HEK293T (cell line): ENCODE measurements around the gene TMEM190.

Source experiments
- CTCF ChIA-PET: fragments of 350-600 bp; formaldehyde crosslinking; extraction: SDS; loops from one replicate; lab custom pipeline; 2021; ENCODE audit warnings: antibody characterized with exemption, inconsistent platforms; lab: Yijun Ruan, JAX
- POLR2A ChIA-PET: fragments of 350-600 bp; formaldehyde crosslinking; extraction: SDS; loops from one replicate; lab custom pipeline; 2020; ENCODE audit warnings: antibody characterized with exemption, inconsistent platforms; lab: Yijun Ruan, JAX
- DNase-seq: peaks from one replicate; pipeline ENCODE4 v3.0.0; 2012; ENCODE audit warnings: mixed read lengths; ENCODE audit errors: extremely low spot score
- ARNT ChIP-seq: fragments of 450-650 bp; IDR thresholded peaks from 2 replicates; pipeline ENCODE4 v1.6.1; 2017; ENCODE audit warnings: mild to moderate bottlenecking
- BHLHE40 ChIP-seq: fragments of 450-650 bp; IDR thresholded peaks from 2 replicates; pipeline ENCODE4 v1.6.1; 2016; ENCODE audit warnings: mild to moderate bottlenecking, moderate library complexity, borderline replicate concordance
- CTBP1 ChIP-seq: fragments of 450-650 bp; IDR thresholded peaks from 2 replicates; pipeline ENCODE4 v1.6.1; 2016; ENCODE audit warnings: borderline replicate concordance
- ELF4 ChIP-seq: fragments of 450-650 bp; IDR thresholded peaks from 2 replicates; pipeline ENCODE4 v1.6.1; 2017; ENCODE audit warnings: antibody characterized with exemption
- FOXA1 ChIP-seq: fragments of 450-650 bp; IDR thresholded peaks from 2 replicates; pipeline ENCODE4 v1.6.1; 2016; ENCODE audit warnings: mild to moderate bottlenecking
- FOXK2 ChIP-seq: fragments of 450-650 bp; IDR thresholded peaks from 2 replicates; pipeline ENCODE4 v1.6.1; 2016; ENCODE audit warnings: mild to moderate bottlenecking
- FOXM1 ChIP-seq: fragments of 450-650 bp; IDR thresholded peaks from 2 replicates; pipeline ENCODE4 v1.6.1; 2017; ENCODE audit warnings: mild to moderate bottlenecking, borderline replicate concordance
- HDGF ChIP-seq: fragments of 450-650 bp; IDR thresholded peaks from 2 replicates; pipeline ENCODE4 v1.6.1; 2017; ENCODE audit warnings: antibody characterized with exemption, borderline replicate concordance
- L3MBTL2 ChIP-seq: fragments of 450-650 bp; conservative IDR thresholded peaks from 2 replicates; pipeline ENCODE4 v1.6.1; 2016; ENCODE audit warnings: mild to moderate bottlenecking
- LEF1 ChIP-seq: fragments of 450-650 bp; IDR thresholded peaks from 2 replicates; pipeline ENCODE4 v1.6.1; 2017; ENCODE audit warnings: mild to moderate bottlenecking, borderline replicate concordance
- NFRKB ChIP-seq: fragments of 450-650 bp; IDR thresholded peaks from 2 replicates; pipeline ENCODE4 v1.6.1; 2016; ENCODE audit warnings: mild to moderate bottlenecking, moderate library complexity
- SP1 ChIP-seq: fragments of 450-650 bp; IDR thresholded peaks from 2 replicates; pipeline ENCODE4 v1.6.1; 2017
- TARDBP ChIP-seq: fragments of 450-650 bp; IDR thresholded peaks from 2 replicates; pipeline ENCODE4 v1.6.1; 2016
- ZNF384 ChIP-seq: fragments of 450-650 bp; IDR thresholded peaks from 2 replicates; pipeline ENCODE4 v1.6.1; 2016
- TF ChIP-seq, protein P1 (sequence below): fragments of 450-650 bp; IDR thresholded peaks from 2 replicates; pipeline ENCODE4 v1.6.1; 2016

Gene TMEM190

DNA sequence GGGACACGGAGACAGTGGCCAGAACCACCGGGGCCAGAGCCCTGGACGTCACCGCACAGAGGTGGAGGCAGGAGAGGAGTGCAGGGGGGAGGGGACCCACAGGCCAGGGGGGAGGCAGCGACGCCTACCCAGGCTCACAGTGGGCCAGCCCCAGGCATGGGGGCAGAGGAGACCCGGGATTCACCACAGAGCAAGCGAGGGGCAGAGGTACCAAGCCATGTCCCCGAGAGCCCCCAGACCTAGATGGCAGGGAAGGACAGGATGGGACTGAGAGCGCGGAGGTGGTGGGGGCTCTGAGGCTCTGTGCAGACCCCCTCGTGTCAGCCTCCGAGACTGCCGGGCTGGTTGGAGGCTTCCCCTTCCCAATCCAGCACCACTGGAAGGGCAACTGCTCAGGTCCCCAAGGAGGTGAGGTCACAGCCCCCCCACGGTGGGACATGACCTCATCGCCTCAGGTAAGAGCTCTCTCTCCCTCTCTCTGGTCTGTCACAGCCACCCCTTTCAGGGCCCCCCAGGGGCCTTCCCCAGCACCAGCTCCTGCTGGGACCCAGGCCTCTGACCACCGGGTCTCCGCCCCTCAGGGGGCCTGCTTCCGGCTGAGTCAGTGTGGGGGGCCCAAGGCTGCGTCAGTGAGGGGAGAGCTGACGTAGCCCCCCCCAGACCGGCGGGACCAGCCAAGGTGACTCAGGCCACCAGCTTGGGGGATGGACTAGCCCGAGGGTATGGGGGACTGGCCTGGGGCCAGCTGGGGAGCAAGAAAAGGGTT is 4.1 kb upstream of the TMEM190 start:
- ChIA-PET POLR2A (interaction anchor here (0.8 to 1.5 kb wide), 4 partner anchors 17 to 71 kb away, joined by 3 to 6 read pairs (median 4); partner anchors contain the start of genes KMT5C and UBE2S), CTCF (interaction anchor here (0.8 to 1.6 kb wide), 2 partner anchors 24 to 96 kb away, joined by 3 to 4 read pairs; no protein-coding TSS in a partner anchor)
- TF ChIP-seq ZNF384: no peak
- TF ChIP-seq FOXK2: no peak
- TF ChIP-seq, protein P1, sequence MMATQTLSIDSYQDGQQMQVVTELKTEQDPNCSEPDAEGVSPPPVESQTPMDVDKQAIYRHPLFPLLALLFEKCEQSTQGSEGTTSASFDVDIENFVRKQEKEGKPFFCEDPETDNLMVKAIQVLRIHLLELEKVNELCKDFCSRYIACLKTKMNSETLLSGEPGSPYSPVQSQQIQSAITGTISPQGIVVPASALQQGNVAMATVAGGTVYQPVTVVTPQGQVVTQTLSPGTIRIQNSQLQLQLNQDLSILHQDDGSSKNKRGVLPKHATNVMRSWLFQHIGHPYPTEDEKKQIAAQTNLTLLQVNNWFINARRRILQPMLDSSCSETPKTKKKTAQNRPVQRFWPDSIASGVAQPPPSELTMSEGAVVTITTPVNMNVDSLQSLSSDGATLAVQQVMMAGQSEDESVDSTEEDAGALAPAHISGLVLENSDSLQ: no peak
- no peak for TF ChIP-seq FOXM1
- TF ChIP-seq LEF1: no peak
- TF ChIP-seq FOXA1: no peak
- TF ChIP-seq SP1: no peak
- no peak for TF ChIP-seq ELF4
- TF ChIP-seq NFRKB: no peak
- no peak for DNase-seq

DNA sequence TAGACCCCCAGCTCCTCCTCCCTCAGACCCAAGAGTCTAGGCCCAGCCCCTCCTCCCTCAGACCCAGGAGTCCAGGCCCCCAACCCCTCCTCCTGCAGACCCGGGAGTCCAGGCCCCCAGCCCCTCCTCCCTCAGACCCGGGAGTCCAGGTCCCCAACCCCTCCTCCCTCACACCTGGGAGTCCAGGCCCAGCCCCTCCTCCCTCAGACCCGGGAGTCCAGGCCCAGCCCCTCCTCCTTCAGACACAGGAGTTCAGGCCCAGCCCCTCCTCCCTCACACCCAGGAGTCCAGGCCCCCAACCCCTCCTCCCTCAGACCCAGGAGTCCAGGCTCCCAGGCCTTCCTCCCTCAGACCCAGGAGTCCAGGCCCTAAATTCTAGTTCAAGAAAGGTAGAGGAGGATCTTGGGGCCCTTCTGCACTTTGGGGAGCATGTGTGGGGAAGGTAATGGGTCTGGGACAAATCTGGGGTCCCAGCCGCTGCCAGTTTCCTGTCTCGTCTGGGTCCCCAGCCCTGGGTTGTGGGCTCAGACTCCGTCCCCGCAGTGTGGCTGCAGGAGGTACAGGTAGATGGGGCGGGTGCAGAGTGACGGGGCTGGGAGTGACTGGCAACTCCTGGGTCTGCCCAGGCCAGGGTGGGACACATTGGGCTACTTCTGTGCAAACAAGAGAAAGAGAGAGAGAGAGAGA is 3.2 kb upstream of the TMEM190 start:
- no peak for DNase-seq
- TF ChIP-seq SP1 (no peak), CTBP1 (no peak)
- POLR2A ChIA-PET: interaction anchor here (1.4 to 1.5 kb wide), 3 partner anchors 34 to 72 kb away, joined by 3 to 6 read pairs (median 5); partner anchors contain the start of genes KMT5C and UBE2S
- CTCF ChIA-PET: interaction anchor here (0.6 to 0.8 kb wide), 2 partner anchors 44 to 95 kb away, joined by 3 to 6 read pairs; no protein-coding TSS in a partner anchor

DNA sequence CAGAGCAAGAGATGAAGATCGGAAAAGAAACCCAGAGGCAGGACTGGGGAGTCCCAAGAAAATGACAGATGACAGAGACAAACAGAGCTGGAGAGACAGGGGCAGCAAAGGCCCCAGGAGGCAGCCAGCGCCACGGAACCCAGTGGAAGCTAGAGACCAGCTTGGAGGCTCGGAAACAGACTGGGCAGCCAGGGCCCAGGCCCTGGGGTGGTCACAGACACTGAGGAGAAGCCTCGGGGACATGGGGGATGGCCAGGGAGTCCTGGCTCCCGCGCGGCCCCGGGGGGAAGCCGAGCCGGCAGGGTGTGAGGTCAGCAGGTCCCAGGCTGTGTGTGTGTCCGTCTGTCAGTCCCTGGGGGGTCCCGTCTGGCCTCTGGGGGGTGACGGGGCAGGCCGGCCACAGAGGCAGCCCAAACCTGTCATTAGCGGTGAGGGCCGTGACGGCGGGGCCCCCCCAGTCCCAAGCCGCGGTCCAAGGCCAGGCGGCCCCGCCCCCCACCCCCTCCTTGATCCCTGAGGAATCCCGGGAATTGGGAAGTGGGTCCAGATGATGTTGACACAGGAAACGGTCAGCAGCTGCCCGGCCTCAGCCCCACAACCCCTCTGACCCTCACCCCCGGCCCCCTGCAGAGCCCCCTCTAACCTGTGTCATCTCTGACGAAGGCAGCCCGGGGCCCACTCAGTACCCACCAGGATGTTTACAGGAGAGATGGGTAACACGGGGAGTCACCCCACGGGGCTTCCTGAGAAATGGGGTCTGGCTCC is 2.5 kb upstream of the TMEM190 start:
- ChIA-PET POLR2A (no interaction called here), CTCF (interaction anchor here (0.6 kb wide), 1 partner anchor 43 kb away, joined by 6 read pairs; no protein-coding TSS in a partner anchor)
- DNase-seq: no peak

DNA sequence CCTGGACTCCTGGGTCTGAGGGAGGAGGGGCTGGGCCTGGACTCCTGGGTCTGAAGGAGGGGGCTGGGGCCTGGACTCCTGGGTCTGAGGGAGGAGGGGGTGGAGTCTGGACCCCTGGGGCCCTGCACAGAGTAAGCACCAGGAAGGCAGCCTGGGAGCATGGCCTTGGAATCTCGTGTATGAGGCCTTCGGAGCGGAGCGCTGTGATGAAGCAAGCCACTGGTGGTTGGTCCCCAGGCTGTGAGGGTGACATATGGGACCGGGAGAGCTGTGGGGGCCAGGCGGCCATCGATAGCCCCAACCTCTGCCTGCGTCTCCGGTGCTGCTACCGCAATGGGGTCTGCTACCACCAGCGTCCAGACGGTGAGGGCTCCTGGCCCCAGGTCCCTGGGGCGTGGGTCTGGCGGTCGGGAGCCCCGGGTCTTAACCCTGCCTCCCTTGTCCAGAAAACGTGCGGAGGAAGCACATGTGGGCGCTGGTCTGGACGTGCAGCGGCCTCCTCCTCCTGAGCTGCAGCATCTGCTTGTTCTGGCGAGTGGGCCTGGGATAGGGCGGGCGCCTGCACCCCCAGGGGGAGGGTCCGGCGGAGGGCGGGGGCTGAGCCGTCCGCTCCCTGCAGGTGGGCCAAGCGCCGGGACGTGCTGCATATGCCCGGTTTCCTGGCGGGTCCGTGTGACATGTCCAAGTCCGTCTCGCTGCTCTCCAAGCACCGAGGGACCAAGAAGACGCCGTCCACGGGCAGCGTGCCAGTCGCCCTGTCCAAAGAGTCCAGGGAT is 918 bp downstream of the TMEM190 start:
- no peak for DNase-seq
- CTCF ChIA-PET: no interaction called here
- no peak for TF ChIP-seq L3MBTL2
- no peak for TF ChIP-seq FOXK2
- TF ChIP-seq SP1: no peak
- no peak for TF ChIP-seq NFRKB
- no peak for TF ChIP-seq CTBP1
- no peak for TF ChIP-seq FOXA1
- TF ChIP-seq LEF1: no peak
- no peak for TF ChIP-seq FOXM1
- POLR2A ChIA-PET: interaction anchor here (0.7 to 4.0 kb wide), 3 partner anchors 9 to 38 kb away, joined by 3 to 12 read pairs (median 4); partner anchors contain the start of genes KMT5C and UBE2S

More for the DNA sequence above, 2.5 kb upstream of the TMEM190 start:
- TF ChIP-seq SP1: no peak
- TF ChIP-seq FOXM1: no peak
- TF ChIP-seq HDGF: no peak
- TF ChIP-seq BHLHE40: no peak
- TF ChIP-seq CTBP1: no peak
- no peak for TF ChIP-seq FOXK2
- TF ChIP-seq, protein P1: no peak

DNA sequence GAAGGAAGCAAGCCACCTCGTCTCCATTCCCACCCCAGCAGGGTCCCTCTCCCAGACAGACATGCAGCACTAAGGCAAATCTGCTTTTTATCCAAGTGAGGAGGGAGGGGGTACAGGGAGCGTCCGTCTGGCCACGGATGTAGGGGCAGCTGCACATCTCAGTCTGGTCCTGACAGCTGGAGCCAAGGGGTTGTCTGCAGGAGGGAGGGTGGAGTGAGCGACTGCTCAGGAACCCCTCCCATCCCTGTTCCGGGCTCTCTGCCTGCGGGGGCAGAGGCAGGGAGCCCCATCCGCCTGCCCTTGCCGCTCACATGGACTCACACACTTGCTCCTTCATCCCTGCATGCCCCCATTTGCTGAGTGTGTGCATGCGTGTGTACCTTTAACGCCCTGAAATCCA is 2.5 kb downstream of the TMEM190 start:
- POLR2A ChIA-PET: interaction anchor here (4.0 kb wide), 1 partner anchor 40 kb away, joined by 12 read pairs; the partner anchor contains the start of gene KMT5C
- no peak for DNase-seq
- TF ChIP-seq TARDBP (no peak), L3MBTL2 (no peak), FOXM1 (no peak), ARNT (no peak), ELF4 (no peak), FOXK2 (no peak)
- CTCF ChIA-PET: no interaction called here

DNA sequence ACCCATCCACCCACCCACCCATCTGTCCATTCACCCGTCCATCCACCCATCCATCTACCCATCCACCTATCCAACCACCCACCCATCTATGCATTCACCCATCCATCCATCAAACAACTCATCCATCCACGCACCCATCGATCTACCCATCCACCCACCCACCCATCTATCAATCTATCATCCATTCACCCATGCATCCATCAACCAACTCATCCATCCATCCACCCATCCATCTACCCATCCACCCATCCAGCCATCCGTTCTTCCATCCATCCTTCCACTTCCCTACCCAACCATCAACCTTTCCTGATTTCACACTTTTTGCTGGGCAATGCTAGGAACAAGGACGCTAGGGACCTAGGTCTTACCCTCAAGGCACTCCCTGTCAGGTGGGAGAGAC is 5.4 kb downstream of the TMEM190 start:
- DNase-seq: no peak
- ChIA-PET POLR2A (interaction anchor here (0.7 kb wide), 1 partner anchor 26 kb away, joined by 3 read pairs; no protein-coding TSS in a partner anchor), CTCF (no interaction called here)
- TF ChIP-seq ZNF384 (no peak), TARDBP (no peak)
